ENCODE results near the gene KLK1.
"Not testable (repeated sequence)": the region's sequence is repeated elsewhere in the genome, so short reads cannot be mapped to it uniquely, and the experiment has no call there.

Gene KLK1

DNA sequence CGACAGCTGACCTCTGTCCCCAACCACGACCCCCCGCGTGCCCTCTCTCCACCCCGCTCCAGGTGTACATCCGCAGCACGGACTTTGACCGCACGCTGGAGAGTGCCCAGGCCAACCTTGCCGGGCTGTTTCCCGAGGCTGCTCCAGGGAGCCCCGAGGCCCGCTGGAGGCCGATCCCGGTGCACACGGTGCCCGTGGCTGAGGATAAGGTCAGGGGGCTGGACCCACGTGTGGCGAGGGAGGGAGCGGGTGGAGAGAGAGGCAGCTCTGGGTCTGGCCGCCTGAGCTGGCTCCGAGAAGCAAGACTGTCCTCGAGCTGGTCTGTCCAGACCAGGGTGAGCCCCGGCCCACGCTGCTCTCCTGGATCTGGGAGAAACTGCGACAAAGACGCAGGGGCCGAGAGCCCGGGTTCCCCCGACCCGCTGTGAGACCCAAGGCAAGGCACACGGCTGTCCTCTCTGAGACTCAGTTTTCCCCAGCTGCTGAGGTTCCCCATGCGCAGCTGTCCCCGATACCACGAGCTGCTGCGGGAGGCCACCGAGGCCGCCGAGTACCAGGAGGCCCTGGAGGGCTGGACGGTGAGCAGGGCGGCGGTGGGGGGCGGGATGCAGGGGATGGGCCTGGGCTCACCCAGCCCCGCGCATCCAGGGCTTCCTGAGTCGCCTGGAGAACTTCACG, 31.9 kb downstream of the KLK1 start:
- DNase-seq: no peak

DNA sequence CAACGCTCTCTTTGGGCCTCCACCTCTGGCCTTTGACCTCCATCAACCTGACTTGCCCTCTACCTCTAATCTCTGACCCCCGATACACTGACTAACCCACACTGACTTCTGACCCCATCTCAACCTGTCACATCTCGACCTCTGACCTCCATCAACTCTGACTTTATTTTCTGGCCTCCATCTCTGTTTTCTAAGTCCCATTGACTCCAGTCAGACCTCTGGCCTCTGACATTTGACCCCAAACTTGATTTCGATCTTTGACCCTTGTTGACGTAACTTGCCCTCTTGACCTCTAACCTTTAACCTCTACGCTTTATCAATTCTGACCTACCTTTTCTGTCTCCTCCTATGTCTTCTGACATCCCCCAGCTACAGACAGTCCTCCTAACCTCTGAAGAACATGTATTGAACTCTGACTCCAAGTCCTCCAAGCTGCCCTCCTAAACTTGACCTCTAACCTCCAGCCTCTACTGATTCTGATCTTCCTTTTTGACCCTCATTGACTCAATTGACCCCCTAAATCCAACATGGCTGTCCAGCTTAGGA, 32.6 kb downstream of the KLK1 start:
- DNase-seq: no peak

DNA sequence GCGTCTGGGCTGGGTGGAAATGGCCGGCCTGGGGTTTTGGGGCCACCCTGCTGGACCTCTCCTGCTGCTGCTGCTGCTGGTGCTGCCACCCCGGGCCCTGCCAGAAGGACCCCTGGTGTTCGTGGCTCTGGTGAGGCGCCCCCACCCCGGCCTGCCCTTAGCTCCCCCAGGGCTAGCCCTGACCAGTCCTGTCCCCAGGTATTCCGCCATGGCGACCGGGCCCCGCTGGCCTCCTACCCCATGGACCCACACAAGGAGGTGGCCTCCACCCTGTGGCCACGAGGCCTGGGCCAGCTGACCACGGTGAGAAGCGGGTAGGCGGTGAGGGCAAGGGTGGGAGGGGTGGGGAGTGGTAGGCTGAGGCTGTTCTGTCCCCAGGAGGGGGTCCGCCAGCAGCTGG, 33.2 kb downstream of the KLK1 start, which contains the start of gene ACP4:
TSS of gene ACP4 (plus strand) at position 20 of the 400 bp plus-strand sequence. CDS start at position 20, 0 bp downstream.
- no peak for DNase-seq

DNA sequence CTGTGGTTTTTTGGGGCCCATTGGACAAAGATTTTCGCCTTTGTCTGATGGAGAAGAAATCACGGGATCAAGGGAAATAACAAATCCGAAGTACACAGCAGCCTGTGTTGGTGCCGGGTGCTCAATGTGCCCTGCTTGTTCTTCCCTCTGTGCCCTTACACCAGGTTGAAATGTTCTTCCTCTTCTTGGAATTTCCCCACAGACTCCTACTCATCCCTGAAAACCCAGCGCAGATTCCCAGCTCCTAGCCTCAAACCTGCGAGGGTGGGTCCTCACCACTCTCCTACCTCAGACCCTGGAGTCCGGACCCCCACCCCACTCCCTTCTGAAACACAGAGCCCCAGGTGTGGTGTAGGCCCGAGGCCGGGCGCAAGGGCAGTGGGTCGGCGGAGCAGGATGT, 38.3 kb downstream of the KLK1 start:
- DNase-seq: no peak

DNA sequence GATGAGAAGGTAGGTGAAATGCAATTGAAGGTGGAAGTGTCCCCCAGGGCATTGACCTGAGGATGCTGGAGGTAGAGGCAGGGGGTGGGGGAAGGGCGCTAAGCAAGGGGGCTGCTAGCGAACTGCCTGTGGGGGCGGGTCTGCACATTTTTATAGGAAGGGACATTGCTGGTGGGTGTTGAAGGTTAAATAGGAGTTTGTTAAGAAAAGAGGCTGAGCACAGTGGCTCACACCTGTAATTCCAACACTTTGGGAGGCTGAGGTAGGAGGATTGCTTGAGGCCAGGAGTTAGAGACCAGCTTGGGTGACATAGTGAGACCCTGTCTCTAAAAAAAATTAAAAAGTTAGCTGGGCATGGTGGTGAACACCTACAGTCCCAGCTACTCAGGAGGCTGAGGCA, 38.9 kb downstream of the KLK1 start:
- DNase-seq: no peak

DNA sequence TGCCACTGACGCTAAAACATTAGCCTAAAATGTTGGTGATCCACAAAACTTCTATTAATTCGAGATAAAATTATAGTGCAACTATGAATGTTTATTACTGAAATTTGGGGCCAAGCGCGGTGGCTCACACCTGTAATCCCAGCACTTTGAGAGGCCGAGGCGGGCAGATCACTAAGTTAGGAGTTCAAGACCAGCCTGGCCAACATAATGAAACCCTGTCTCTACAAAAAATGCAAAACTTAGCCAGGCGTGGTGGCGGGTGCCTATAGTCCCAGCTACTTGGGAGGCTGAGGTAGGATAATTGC, 39.8 kb downstream of the KLK1 start:
- not testable (repeated sequence) for DNase-seq

DNA sequence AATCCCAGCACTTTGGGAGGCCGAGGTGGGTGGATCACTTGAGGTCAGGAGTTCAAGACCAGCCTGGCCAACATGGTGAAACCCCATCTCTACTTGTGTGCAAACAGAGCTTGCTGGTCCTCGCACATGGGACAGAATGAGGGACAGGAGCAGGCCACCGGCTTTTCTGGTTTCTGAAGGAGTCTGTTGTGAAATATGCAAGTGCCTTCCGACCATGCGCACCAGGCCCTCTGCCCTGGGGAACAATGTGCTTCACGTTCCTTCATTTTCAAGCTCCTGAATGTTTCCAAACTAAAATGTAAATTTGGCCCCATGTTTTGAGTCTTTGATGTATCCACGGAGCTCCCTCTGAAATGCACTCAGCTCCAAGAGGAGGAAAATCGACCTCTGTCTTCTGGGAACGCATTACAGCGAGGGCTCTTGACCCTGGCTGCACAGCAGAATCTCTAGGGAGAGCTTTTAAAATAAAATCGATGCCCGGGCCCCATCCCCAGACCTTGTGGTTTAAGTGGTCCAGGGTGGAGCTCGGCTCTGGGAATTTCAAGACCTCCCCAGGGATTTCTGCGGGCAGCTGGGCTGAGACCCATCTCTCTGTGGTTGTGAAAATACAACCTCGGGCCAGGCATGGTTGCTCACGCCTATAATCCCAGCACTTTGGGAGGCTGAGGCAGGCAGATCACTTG, 42.7 kb downstream of the KLK1 start:
- no peak for DNase-seq

DNA sequence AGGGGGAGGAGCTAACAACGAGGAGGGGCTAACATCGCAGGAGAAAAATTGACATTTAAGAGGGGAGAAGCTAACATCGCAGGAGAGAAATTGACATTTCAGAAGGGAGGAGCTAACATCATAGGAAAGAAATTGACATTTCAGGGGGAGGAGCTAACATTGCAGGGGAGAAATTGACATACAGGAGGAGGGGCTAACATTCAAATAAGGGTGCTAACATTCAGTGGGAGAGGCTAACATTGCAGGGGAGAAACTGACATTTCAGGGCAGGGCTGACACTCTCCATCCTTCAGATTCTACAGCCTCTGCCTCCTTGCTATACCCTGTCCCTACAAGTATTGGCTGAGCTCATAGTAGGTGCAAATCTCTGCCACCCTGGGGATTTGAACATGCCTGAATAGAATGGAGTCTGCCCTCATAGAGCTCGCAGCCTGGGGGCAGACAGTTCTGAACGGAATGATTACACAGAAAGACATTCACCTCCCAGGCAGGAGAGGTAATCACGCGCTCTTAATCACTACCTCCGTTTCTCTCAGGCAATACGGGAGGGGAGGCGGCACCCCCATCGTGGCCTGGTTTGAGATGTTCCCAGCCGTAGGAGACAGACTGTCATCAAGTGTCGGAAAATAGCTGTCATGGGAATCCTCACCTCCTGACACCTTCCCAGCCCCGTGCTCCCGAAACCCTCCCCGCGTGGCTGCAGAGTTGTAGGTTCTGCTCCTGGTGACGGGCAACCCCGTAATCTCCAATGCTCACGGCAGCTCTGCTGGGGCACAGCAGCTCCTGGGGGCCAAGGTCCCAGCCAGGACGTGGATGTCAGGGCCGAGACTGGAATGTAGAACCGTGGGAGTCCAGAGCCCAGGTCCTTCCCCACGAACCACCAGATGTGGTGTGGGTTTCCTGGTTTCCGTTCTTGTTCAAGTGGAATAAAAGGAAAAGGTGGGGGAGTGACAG, 43.8 kb downstream of the KLK1 start:
- DNase-seq: no peak

DNA sequence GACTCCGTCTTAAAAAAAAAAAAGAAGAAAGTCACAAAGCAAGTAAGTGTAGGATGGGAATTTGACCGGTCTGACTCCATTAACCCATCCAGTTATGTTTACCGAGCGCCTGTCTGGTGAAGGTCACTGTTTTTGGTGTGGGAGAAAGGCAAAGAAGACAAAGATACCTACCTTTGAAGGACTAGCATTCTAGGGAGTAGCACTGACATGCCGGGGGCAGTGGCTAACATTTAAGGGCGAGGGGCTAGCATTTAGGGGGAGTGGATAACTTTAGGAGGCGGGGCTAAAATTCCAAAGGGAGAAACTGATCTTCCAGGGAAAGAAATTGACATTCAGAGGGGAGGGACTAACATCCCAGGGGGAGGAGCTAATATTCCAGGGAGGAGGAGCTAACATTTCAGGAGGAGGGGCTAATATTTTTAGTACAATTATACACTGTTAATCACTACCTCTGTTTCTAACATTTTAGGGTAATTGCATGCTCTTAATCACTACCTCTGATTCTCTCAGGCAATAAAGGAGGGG, 44.6 kb downstream of the KLK1 start:
- no peak for DNase-seq

DNA sequence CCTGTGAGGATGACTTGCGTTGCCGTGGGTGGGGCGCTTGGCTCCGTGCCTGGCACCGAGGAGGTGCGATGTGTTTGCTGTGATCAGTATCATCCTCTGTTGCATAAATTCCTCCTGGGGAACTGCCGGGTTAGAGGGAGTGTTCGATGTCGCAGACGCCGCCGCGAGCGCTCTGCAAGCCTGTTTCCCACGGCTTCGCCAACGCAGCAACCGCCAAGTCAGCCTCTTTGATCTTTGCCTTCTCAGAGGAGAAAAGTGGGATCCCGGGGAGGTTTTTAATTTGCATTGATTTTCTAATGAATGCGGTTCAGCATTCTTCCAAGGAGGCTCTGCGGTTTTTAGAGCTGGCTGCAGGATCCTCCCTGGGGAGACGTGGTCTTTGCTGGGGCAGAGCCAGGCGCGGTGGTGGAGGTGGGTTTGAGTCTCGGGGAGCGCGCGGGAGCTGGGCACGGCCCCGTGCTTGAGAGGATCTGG, 45.7 kb downstream of the KLK1 start:
- DNase-seq: no peak

DNA sequence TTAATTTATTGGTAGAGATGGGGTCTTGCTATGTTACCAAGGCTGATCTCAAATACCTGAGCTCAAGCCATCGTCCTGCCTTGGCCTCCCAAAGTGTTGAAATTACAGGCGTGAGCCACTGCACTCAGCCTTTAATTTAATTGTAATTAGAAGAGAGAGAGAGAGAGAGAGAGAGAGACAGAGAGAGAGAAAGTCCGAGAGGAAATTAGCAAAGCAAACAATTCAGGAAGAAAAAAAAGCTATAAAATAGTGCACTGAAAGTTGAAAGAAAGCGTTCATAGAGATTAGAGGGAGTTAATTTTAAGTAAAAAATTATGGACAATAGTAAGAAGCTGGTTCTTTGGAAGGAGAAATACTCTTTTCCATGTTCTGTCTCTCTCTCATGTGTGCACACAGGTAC, 46.3 kb downstream of the KLK1 start:
- no peak for DNase-seq

DNA sequence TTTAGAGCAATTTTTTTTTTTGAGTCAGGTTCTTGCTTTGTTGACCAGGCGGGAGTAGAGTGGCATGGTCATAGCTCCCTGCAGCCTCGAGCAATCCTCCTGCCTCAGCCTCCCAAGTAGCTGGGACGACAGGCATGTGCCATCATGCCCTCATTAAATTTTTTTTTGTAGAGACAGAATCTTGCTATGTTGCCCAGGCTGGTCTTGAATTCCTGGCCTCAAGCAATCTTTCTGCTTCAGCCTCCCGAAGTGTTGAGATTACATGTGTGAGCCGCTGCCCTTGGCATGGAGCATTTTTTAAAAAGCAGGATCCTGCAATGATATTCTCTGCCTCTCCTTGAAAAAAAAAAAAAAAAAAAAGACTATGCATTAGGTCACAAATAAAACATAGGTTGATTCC, 47.5 kb downstream of the KLK1 start:
- DNase-seq: no peak

DNA sequence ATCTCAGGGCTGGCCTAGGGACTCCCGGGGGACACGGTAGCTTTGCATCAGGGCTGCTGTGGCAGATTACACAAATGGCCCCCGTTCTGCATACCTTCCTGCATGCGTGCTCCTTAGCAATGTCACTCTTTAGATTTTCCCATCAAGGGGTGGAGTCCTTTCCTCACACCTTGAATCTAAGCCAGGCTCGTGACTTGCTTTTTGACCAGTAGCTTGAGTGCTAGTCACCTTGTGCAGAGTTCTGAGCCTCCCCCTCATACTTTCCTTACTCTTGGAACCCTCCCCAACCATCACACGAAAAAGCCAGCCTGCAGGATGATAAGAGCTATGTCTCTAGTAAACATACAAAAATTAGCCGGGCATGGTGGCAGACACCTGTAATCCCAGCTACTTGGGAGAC, 50.1 kb downstream of the KLK1 start:
- DNase-seq: not testable (repeated sequence)

DNA sequence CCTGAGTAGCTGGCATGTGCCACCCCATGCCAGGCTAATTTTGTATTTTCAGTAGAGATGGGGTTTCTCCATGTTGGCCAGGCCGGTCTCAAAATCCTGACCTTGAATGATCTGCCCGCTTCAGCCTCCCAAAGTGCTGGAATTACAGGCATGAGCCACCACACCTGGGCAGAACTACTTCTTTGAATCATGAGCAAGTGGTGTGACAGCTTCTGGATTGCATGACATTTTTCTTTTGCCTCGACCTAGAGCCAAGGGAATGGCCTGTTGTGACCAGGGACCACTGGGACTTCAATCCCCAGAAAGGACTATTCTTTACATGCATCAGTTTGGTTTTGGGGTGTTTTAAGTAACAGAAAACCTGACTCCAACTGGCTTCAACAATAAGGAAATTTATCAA, 50.7 kb downstream of the KLK1 start:
- DNase-seq: not testable (repeated sequence)

DNA sequence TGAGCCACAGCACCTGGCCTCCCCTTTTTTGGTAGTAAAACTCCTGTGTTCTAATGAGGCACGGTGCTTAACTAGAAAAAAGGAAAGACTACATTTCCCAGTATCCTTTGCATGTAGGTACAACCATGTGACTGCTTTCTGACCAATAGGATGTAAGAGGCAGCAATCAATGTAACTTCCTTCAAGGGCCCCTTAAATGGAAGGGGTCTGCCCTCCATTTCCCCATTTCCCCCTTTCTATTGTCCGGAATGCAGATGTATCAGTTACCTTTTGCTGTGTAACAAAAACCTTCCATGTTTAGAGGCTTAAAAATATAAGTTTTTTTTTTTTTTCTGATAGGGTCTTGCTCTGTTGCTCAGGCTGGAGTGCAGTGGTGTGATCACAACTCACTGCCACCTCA, 51.1 kb downstream of the KLK1 start:
- no peak for DNase-seq

DNA sequence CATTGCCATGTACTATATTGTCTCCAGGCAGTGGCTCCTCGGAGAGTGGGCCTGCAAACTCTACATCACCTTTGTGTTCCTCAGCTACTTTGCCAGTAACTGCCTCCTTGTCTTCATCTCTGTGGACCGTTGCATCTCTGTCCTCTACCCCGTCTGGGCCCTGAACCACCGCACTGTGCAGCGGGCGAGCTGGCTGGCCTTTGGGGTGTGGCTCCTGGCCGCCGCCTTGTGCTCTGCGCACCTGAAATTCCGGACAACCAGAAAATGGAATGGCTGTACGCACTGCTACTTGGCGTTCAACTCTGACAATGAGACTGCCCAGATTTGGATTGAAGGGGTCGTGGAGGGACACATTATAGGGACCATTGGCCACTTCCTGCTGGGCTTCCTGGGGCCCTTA, 52.7 kb downstream of the KLK1 start:
- DNase-seq: no peak

DNA sequence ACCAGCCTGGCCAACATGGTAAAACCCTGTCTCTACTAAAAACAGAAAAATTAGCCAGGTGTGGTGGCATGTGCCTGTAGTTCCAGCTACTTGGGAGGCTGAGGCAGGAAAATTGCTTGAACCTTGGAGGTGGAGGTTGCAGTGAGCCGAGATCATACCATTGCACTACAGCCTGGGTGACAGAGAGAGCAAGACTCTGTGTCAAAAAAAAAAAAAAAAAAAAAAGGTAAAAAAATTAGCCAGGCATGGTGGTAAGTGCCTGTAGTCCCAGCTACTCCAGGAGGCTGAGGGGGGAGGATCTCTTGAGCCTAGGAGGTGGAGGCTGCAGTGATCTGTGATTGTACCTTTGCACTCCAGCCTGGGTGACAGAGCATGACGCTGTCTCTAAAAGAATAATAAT, 53.4 kb downstream of the KLK1 start, which contains the start of gene GPR32:
TSS of gene GPR32 (plus strand) at position 301 of the 400 bp plus-strand sequence. CDS start 137 bp downstream, outside the sequence.
- DNase-seq: not testable (repeated sequence)
